ENCODE measurements around the gene R3HCC1L.

Gene R3HCC1L

GRCh38 chr10:98265403-98266378, 131.2 kb downstream of the R3HCC1L start:
- Histone ChIP-seq H3K4me1 (ENCODE audit: insufficient read depth, low read length, poor library complexity, severe bottlenecking) (peaks cover 11% of the 10 kb centered on the region), H3K36me3 (ENCODE audit: insufficient read depth, low read length) (no peaks in the 10 kb centered on the region), H3K9ac (ENCODE audit: low read depth, low read length, poor library complexity, severe bottlenecking) (no peak overlapping the region), H3K4me2 (ENCODE audit: low read depth, low read length, poor library complexity, severe bottlenecking) (no peak overlapping the region), H3K9me2 (replicated peaks; ENCODE audit: low read depth, low read length) (no peaks in the 10 kb centered on the region), H3K4me3 (ENCODE audit: low read length, poor library complexity, severe bottlenecking) (no peak overlapping the region), H3K79me2 (ENCODE audit: insufficient read depth, low read length) (no peaks in the 10 kb centered on the region), H3F3A (ENCODE audit: low read depth) (no peaks in the 10 kb centered on the region), H4K20me1 (ENCODE audit: insufficient read depth, low read length, poor library complexity, severe bottlenecking) (no peaks in the 10 kb centered on the region), H3K9me3 (ENCODE audit: insufficient read depth, low read depth, low read length) (no peaks in the 10 kb centered on the region), H3K27me3 (ENCODE audit: insufficient read depth, low read length, poor library complexity, severe bottlenecking) (no peaks in the 10 kb centered on the region), H2AFZ (ENCODE audit: low read length) (no peak overlapping the region)
- TF ChIP-seq, protein P1, sequence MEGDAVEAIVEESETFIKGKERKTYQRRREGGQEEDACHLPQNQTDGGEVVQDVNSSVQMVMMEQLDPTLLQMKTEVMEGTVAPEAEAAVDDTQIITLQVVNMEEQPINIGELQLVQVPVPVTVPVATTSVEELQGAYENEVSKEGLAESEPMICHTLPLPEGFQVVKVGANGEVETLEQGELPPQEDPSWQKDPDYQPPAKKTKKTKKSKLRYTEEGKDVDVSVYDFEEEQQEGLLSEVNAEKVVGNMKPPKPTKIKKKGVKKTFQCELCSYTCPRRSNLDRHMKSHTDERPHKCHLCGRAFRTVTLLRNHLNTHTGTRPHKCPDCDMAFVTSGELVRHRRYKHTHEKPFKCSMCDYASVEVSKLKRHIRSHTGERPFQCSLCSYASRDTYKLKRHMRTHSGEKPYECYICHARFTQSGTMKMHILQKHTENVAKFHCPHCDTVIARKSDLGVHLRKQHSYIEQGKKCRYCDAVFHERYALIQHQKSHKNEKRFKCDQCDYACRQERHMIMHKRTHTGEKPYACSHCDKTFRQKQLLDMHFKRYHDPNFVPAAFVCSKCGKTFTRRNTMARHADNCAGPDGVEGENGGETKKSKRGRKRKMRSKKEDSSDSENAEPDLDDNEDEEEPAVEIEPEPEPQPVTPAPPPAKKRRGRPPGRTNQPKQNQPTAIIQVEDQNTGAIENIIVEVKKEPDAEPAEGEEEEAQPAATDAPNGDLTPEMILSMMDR (conservative IDR thresholded peaks at IDR 0.05; ENCODE audit: low read length) = no peak
- no peak for TF ChIP-seq EZH2phosphoT487 (IDR thresholded peaks at IDR 0.05; ENCODE audit: borderline replicate concordance)

DNA sequence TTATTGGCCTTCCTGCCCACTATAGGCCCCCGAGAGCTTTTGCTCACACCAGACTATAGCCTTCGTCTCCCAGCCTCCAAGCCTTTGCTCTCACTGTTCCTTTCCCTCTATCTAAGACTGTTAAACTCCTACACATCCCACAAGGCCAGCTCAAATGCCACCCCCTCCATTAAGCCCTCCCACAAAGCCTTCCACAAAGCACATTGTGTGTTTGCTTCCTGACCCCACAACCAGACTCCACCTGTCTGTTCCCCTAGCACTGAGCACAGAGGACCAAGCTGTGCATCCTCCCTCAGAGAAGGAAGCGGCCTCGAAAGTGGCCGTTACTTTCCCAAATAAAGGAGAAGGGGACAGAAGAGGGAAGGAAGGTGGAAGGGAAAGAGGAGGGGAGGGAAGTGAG, 132.2 kb downstream of the R3HCC1L start:
- Histone ChIP-seq H3K4me1 (ENCODE audit: insufficient read depth, low read length, poor library complexity, severe bottlenecking) (peaks cover 11% of the 10 kb centered on the region), H3K79me2 (ENCODE audit: insufficient read depth, low read length) (no peaks in the 10 kb centered on the region), H3K4me2 (ENCODE audit: low read depth, low read length, poor library complexity, severe bottlenecking) (no peak overlapping the region), H2AFZ (ENCODE audit: low read length) (no peak overlapping the region), H3F3A (ENCODE audit: low read depth) (no peaks in the 10 kb centered on the region), H3K9me2 (replicated peaks; ENCODE audit: low read depth, low read length) (no peaks in the 10 kb centered on the region), H3K36me3 (ENCODE audit: insufficient read depth, low read length) (no peaks in the 10 kb centered on the region), H3K27me3 (ENCODE audit: insufficient read depth, low read length, poor library complexity, severe bottlenecking) (no peaks in the 10 kb centered on the region), H3K4me3 (ENCODE audit: low read length, poor library complexity, severe bottlenecking) (no peak overlapping the region), H3K9ac (ENCODE audit: low read depth, low read length, poor library complexity, severe bottlenecking) (no peak overlapping the region), H3K9me3 (ENCODE audit: insufficient read depth, low read depth, low read length) (no peaks in the 10 kb centered on the region), H4K20me1 (ENCODE audit: insufficient read depth, low read length, poor library complexity, severe bottlenecking) (no peaks in the 10 kb centered on the region)
- TF ChIP-seq EZH2phosphoT487 (IDR thresholded peaks at IDR 0.05; ENCODE audit: borderline replicate concordance) = no peak
- TF ChIP-seq, protein P1 (conservative IDR thresholded peaks at IDR 0.05; ENCODE audit: low read length) = no peak

- H3K79me2 ChIP-seq (ENCODE audit: insufficient read depth, low read length) = no peaks in the 10 kb centered on the region
- no peaks in the 10 kb centered on the region for H4K20me1 ChIP-seq (ENCODE audit: insufficient read depth, low read length, poor library complexity, severe bottlenecking)
- H3K9me2 ChIP-seq (replicated peaks; ENCODE audit: low read depth, low read length) = no peaks in the 10 kb centered on the region
- H3K36me3 ChIP-seq (ENCODE audit: insufficient read depth, low read length) = no peaks in the 10 kb centered on the region
- H3K9me3 ChIP-seq (ENCODE audit: insufficient read depth, low read depth, low read length) = no peaks in the 10 kb centered on the region
- TF ChIP-seq EZH2phosphoT487 (IDR thresholded peaks at IDR 0.05; ENCODE audit: borderline replicate concordance) = no peak
- TF ChIP-seq, protein P1 (conservative IDR thresholded peaks at IDR 0.05; ENCODE audit: low read length) = no peak
- H3K4me1 ChIP-seq (ENCODE audit: insufficient read depth, low read length, poor library complexity, severe bottlenecking) = peaks cover 11% of the 10 kb centered on the region
- no peak overlapping the region for H2AFZ ChIP-seq (ENCODE audit: low read length)
- H3K4me2 ChIP-seq (ENCODE audit: low read depth, low read length, poor library complexity, severe bottlenecking) = peak overlapping the region; percentile 38
- H3F3A ChIP-seq (ENCODE audit: low read depth) = no peaks in the 10 kb centered on the region
- no peaks in the 10 kb centered on the region for H3K27me3 ChIP-seq (ENCODE audit: insufficient read depth, low read length, poor library complexity, severe bottlenecking)
- H3K9ac ChIP-seq (ENCODE audit: low read depth, low read length, poor library complexity, severe bottlenecking) = no peak overlapping the region
- H3K4me3 ChIP-seq (ENCODE audit: low read length, poor library complexity, severe bottlenecking) = no peak overlapping the region
These were observed 132.8 kb downstream of the R3HCC1L start for GRCh38 chr10:98267069-98267893.
